ENCODE results near the gene POLD4.
"Not testable (repeated sequence)": the region's sequence is repeated elsewhere in the genome, so short reads cannot be mapped to it uniquely, and the experiment has no call there.

Gene POLD4

DNA sequence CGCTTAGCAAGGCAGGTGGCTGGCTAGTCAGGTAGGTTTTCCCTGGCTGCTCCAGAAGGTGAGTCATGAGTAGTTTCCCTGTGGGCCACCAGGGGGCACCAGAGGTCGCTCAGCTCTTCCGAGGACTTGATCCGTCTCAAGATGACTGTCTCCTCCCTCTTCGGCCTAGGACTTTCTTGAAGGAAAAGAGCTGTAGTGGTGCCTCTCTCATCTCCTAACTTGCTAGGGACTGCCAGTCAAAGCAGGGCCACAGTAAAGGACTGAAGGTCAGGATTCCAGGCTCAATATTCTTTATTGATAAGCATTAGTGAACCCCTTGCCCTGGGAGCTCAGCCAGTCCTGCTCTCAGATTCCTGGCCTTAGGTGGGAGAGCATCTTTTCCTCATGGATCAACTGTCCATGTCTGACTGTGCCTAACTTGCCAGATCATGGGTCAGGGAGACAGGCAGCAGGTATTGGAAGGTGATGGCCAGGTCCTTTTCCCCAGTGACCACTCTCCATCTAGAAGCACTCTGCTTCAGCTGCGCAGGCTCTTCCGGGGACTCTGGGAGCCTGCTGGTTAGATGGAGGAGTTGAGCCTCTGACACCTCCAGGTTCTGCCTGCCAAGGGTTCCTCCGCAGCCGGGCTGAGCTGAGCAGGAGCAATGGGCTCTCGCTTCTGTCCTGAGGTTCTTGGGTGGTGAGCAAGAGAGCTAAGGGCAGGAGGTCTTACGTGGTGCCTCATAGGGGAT, 1.9 kb downstream of the POLD4 start:
- peak; percentile 68 to 89 for DNase-seq

DNA sequence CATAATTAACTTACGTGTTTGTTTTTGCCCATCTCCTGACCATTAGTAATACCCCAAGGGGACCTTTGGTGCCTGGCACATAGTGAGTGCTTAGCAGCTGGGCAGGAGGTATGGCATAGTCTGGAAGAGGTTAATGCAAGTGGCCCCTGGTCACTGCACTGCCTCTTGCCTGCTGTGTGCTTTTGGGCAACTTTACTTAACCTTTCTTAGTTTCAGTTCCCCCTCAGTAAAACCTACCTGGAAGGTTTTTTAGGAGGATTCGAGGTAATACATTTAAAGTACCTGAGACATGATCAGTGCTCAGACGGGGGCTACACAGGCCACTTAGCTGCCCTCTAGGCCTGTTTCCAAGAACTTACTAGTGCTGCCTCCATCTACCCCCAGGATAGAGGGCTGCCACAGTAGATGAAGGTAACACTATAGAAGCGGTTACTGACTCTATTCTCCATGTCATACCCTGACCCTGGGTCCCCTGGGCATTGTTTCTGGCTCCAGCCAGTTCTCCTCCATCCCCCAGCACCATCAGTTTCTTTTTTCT, 3.3 kb downstream of the POLD4 start:
- no peak for DNase-seq

GRCh38 chr11:67349457-67349856, 3.9 kb downstream of the POLD4 start:
- no peak for DNase-seq

DNA sequence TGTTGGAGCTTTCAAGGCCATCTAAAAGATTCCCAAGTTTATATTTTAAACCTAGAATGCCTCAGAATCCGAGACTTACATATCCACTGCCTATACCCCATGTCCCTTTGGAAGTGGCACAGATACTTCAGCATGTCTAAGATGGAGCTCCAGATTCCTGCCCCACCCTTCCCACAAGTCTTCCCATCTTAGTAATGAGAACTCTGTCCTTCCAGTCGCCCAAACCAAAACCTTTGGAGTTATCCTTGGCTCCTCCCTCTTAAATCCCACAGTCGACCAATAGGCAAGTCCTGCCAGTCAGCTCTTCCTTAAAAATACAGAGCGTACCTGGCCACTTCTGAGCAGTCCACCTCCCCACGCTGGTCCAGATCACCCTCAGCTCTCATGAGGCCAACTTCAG, 4.3 kb downstream of the POLD4 start:
- DNase-seq, result no peak

GRCh38 chr11:67347964-67348749, 5.2 kb downstream of the POLD4 start:
- no peak for DNase-seq

GRCh38 chr11:67345920-67346819, 7.2 kb downstream of the POLD4 start:
- peak; percentile 66 to 73 for DNase-seq

DNA sequence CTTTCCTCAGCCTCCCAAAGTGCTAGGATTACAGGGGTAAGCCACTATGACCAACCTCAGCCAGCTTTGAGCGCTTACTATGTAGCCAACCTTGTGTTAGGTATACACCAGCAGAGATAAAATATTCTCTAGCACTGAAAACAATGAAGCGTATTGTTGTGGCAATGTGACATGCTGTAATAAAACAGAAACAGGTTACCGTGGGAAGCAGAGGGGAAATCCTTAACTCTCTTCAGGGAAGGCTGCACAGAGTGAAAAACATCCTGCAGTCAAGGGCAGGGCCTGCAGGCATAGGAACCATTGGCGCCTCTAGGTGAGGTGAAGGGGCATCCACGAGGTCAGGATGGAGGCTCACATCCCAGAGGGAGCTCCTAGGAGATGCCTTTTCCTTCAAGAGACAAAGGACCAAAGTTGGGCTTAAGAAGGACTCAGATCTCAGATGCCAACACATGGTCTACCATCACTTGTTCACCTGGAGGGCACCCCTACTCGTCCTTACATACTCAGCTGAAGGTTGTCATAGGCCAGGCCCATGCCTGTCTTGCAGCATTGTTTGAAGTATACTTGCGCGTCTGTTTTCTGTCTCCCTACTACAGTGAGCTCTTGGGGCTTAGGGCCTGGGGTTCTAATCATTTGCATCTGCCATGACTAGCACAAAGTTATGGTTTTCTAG, 8.0 kb downstream of the POLD4 start:
- DNase-seq, result no peak

DNA sequence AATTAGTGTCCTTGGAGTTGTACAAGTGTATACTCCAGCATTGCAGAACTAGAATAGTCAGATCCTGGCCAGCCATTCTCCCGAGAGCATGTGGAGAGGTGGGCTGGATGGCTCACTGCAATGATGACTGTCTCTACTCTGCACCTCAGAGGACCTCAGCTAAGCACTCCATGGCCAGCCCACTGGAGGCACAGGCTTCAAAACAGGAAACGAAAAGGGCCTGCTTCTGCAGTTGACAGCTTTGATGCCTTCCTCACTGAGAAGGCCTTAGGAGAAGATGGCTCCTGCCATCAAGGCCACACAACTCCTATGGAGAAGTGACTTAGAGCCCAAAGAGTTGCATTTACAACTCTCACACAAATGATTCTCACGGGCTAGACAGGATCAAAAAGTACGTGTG, 9.1 kb downstream of the POLD4 start:
- DNase-seq, result no peak

DNA sequence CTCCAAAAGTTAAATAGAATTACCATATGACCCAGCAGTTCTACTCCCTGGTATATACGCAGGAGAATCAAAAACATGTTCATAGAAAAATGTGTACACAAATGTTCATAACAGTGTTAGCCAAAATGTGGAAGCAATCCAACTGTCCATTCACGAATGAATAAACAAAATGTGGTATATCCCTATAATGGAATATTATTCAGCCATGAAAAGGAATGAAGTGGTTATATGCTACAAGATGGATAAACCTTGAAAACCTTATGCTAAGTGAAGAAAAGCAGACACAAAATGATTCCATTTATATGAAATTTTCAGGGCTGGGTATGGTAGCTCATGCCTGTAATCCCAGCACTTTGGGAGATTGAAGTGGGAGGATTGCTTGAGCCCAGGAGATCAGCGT, 16.1 kb downstream of the POLD4 start:
- no peak for DNase-seq

- DNase-seq, result no peak
Measured at GRCh38 chr11:67332081-67332691, 21.2 kb downstream of the POLD4 start.

GRCh38 chr11:67323526-67323925, 29.8 kb downstream of the POLD4 start:
- DNase-seq, result no peak

DNA sequence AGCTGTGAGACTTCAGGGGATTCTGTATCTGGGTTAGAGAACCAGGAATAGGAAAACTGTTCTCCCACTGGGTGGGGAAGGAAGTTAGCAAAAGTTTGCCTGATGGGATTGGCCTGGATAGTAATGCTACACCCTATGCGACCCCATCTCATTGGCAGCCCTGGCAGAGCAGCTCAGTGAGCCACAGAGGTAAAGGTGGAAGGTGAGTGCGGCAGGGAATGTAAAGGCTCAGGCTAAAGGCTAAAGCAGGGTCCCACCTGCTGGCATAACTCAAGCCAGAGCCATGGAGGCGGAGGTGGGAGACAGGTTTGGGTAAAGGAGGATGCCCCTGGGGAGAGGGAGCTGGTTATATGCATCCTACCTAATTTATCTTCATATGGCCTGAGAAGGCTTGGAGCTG, 31.3 kb downstream of the POLD4 start:
- DNase-seq, result no peak

- no peak for DNase-seq
Measured at GRCh38 chr11:67321313-67321871, 32.0 kb downstream of the POLD4 start.

DNA sequence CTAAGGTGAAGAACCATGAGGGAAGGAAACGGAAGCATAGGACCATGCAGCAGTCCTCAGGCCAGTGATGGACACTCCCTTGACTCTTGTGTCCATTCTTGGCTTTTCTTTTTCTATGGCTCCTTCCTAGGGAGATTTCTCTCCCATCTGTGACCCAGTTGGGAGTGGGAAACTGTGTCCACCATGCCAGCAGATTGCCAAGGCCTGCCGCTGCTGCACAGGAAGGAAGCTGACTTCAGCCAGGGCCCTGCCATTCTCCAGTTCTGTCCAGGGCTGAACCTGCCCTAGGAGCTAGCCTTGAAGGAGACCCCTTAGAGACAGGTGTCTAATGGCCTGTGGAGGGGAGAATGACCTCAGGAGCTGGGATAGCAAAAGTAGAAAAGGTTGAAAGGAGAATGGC, 32.7 kb downstream of the POLD4 start:
- DNase-seq, result no peak

GRCh38 chr11:67320011-67320410, 33.3 kb downstream of the POLD4 start:
- no peak for DNase-seq

GRCh38 chr11:67318876-67319275, 34.5 kb downstream of the POLD4 start:
- DNase-seq, result not testable (repeated sequence)

DNA sequence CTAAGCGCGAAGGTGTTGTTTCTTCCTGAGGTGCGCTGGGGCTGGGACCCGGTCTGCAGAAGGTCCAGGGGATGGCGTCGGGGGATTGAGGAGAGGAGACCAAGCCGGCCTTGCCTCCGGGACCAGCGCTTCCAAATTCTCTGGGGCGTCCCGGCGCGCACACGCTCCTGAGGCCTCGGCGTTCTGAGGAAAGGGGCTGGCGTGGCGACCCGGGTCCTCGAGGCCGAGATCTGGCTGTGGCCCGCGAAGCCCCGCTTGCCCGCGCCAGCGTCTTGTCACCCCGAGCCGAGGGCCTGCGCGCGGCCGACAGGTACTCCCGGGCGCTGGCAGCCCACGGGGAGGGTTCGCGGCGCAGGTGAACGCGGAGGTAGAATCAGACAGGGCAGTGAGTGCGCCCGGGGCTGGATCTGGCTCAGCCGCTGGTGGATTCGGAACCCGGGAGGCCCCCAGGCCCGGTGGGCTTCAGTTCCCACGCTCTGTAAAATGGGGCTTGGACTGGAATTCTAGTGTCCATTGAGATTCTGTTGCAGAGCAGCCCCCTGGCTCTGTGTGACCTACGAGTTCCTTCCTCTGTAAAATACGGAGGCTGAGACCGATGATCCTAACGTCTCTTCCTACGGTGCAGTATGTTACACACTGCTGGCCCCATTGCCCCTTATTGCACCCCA, 35.3 kb downstream of the POLD4 start:
- DNase-seq, result no peak

- peak; percentile 88 to 93 for DNase-seq
Measured at GRCh38 chr11:67317205-67317887, 36.0 kb downstream of the POLD4 start.

DNA sequence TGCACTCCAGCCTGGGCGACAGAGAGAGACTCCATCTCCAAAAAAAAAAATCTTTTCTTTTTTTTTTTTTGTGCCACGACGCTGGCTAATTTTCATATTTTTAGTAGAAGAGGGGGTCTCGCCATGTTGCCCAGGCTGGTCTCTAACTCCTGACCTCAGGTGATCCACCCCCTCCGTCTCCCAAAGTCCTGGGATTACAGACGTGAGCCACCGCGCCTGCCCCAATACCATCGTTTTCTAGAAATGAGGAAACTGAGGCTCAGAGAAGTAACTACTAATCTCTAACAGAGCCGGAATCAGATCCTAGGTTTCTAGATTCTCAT, 36.5 kb downstream of the POLD4 start:
- no peak for DNase-seq

- DNase-seq, result no peak
Measured at GRCh38 chr11:67315325-67315909, 37.9 kb downstream of the POLD4 start.
